Mucosa of descending colon (tissue), 3 donors: ENCODE measurements around the gene JHY. TPM values are rescaled to one million over a fixed set of nuclear protein-coding genes. Genes with fewer than 3 reads are reported as not detected.

Source experiments
- ATAC-seq: fragments of 200-7000 bp; cut with Tn5 transposase; one replicate; pipeline ENCODE4 v1.9.1; 2020; ENCODE audit warnings: mild to moderate bottlenecking, moderate library complexity
- DNase-seq, 3 donors: peaks; one replicate each; pipeline ENCODE4 v3.0.0-alpha.2; 2020
- H3K36me3 ChIP-seq: fragments of 200-600 bp; one replicate; pipeline ENCODE4 v1.8.0; 2021; ENCODE audit warnings: low read depth, mild to moderate bottlenecking
- H3K4me1 ChIP-seq: fragments of 200-600 bp; one replicate; pipeline ENCODE4 v1.8.0; 2021; ENCODE audit warnings: low read depth, mild to moderate bottlenecking
- H3K4me3 ChIP-seq: fragments of 200-600 bp; one replicate; pipeline ENCODE4 v1.8.0; 2021; ENCODE audit warnings: mild to moderate bottlenecking
- H3K9me3 ChIP-seq: fragments of 200-600 bp; one replicate; pipeline ENCODE4 v1.8.0; 2021; ENCODE audit warnings: mild to moderate bottlenecking
- intact Hi-C, 2 donors: fragments of 100-400 bp; cut with DNase I in 1 of 2; cut with micrococcal nuclease in 1 of 2; formaldehyde crosslinking; loops; one replicate each; pipeline versions ENCODE4 v1.11.0 to v1.11.1; 2022; cut with DNase I, micrococcal nuclease
- total RNA-seq, 3 donors: library from RNA; stranded (reverse); fragmentation: NEBNext Ultra II Directional in 2 of 3; extraction: Animal tissue kit (Norgen Biotek cat#: 25700) in 2 of 3; gene quantifications; one replicate each; pipeline versions ENCODE4 v1.2.1 to v1.2.4, GENCODE V29; 2021 to 2023
- TF ChIP-seq, protein P1 (sequence below): fragments of 200-600 bp; IDR thresholded peaks from one replicate; pipeline ENCODE4 v1.8.0; 2022; ENCODE audit warnings: antibody characterized with exemption, mild to moderate bottlenecking
- donor health status: DM: no; HTN: no; CAD: no; lungs with moderate emphysema.
- donor health status: DM: no; HTN: no; CAD: no.
- donor health status: DM: no; HTN: yes; CAD: no.

The JHY gene
- total RNA-seq, 3 donors from 2014 or later = 1.5 to 5.4 (median 2.4) TPM

DNA sequence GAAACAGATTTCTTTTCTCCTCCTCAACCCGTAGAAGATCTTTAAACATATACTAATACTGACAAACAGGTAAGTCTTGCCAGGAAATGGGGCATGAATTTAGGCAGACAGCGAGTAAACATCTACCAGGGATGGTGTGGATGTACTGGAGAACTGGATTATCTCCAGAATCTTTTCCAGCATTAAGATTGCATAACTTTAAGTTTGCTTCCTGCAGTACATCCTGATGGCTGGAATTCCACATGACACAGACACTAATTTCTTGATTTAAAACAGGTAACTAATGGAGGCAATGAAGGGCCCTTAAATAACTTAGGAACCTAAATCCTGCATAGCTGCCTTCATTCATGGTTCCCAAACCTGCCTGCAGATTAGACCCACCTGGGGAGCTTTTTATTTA lies 40.7 kb downstream of the JHY start:
- H3K4me1 ChIP-seq = no peaks in the 10 kb centered on the region
- H3K9me3 ChIP-seq = no peaks in the 10 kb centered on the region
- intact Hi-C loops = no loop called here
- ATAC-seq (no peak), DNase-seq (no peak)
- TF ChIP-seq, protein P1, sequence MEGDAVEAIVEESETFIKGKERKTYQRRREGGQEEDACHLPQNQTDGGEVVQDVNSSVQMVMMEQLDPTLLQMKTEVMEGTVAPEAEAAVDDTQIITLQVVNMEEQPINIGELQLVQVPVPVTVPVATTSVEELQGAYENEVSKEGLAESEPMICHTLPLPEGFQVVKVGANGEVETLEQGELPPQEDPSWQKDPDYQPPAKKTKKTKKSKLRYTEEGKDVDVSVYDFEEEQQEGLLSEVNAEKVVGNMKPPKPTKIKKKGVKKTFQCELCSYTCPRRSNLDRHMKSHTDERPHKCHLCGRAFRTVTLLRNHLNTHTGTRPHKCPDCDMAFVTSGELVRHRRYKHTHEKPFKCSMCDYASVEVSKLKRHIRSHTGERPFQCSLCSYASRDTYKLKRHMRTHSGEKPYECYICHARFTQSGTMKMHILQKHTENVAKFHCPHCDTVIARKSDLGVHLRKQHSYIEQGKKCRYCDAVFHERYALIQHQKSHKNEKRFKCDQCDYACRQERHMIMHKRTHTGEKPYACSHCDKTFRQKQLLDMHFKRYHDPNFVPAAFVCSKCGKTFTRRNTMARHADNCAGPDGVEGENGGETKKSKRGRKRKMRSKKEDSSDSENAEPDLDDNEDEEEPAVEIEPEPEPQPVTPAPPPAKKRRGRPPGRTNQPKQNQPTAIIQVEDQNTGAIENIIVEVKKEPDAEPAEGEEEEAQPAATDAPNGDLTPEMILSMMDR = no peak
- no peaks in the 10 kb centered on the region for H3K36me3 ChIP-seq
- H3K4me3 ChIP-seq = no peak overlapping the region

DNA sequence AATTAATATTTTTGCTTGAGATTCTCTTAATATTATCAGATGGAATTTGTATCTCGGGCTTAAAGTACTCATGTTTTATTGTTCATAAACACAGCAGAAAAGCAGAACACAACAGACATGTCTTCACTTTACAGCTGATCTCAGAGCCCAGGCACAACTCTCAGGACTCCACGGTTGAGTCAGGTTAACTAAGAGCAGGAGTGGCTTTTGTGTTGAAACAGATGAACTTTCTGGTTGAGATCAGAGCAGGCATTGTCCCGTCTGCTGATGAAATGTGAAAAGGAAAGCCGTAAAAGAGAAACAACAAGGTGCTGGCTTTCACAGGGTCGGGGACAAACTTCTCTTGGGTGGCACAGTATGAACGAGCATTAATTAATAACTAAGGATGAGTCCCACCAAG lies 49.0 kb downstream of the JHY start:
- no peaks in the 10 kb centered on the region for H3K36me3 ChIP-seq

DNA sequence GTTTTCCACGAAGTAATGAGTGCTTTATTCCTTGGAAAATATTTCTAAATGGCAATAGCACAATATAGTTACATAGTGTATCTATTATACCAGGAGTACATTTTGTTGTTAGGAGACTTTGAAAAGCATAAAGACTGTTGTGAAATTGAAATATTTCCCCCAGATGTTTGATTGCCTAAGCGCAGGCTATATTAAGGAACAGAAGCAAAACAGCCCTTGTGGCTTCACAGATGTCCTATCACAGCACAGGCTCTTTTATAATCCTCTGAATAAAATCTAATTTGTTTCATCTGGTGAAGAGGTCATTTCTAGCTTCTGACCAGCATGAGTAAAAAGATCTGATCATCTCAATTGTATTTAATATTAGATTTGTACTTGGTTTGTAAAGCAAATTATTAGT lies 50.9 kb downstream of the JHY start:
- ATAC-seq (no peak), DNase-seq (no peak)
- Histone ChIP-seq H3K4me1 (no peaks in the 10 kb centered on the region), H3K4me3 (no peak overlapping the region), H3K9me3 (no peaks in the 10 kb centered on the region), H3K36me3 (no peaks in the 10 kb centered on the region)
- intact Hi-C loops = no loop called here
- TF ChIP-seq, protein P1 = no peak

More for the DNA sequence above, 49.0 kb downstream of the JHY start:
- no peak overlapping the region for H3K4me3 ChIP-seq
- ATAC-seq = no peak
- TF ChIP-seq, protein P1 = no peak
- intact Hi-C loops = no loop called here
- no peaks in the 10 kb centered on the region for H3K4me1 ChIP-seq
- H3K9me3 ChIP-seq = no peaks in the 10 kb centered on the region
- DNase-seq = no peak

DNA sequence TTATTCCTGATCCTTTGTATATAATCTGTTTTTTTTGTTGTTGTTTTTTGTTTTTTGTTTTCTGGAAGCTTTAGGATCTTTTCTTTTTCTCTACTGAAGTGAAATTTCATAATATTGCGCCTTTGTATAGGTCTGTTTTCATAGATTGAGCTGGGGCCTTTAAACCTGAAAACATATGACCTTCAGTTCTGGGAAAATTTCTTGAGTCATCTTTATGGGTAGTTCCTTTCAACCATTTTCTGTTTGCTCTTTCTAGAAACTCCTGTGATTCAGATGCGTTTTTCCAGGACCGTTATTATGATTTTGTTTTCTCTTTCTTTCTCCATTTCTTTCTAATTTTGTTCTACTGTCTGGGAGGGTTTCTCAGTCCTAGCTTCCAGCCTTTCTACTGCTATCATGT lies 55.4 kb downstream of the JHY start:
- TF ChIP-seq, protein P1 = no peak
- ATAC-seq (no peak), DNase-seq (no peak)
- Histone ChIP-seq H3K4me3 (no peak overlapping the region), H3K36me3 (no peaks in the 10 kb centered on the region), H3K4me1 (no peaks in the 10 kb centered on the region), H3K9me3 (no peaks in the 10 kb centered on the region)
- intact Hi-C loops = no loop called here

DNA sequence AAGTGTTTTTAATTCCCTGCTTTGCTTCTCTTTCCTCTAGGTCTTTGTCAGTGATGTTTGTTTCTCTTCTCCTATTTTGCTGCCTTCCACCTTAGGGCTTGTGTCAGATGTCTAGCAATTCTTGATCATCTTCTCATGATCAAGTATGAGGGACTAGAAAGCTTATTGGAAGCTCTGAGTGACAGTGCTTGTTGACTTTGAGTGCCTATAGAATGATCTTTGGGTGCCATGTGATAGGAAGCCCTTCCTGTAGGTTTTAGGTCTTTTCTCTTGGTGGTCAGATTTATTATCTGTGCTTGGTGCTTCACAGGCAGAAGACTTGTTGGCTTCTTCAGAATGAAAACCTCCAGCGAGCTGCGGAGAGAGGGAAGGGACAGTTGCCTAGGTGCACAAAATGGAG lies 56.0 kb downstream of the JHY start:
- no peak for ATAC-seq
- TF ChIP-seq, protein P1 = no peak

DNA sequence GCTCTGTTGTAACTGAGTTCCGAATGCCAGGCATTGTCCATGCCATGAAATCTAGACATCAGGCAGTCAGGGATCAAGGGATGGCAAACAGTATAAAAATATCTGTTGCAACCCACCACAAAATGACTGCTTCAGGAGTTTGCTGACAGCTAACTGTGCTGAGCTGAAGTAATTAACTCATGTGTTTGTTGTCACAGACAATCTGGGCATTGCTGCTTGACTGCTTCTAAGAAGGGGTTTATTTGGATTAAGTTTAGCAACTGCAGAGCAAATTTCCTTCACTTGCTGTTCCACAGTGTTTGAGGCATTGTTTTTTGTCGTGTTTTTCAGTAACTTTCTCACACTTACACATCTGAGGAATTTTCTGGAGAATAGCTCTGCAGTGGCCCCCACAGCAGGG lies 68.7 kb downstream of the JHY start:
- Histone ChIP-seq H3K36me3 (no peaks in the 10 kb centered on the region), H3K4me3 (no peak overlapping the region), H3K4me1 (no peaks in the 10 kb centered on the region), H3K9me3 (no peaks in the 10 kb centered on the region)
- ATAC-seq (no peak), DNase-seq (no peak)
- TF ChIP-seq, protein P1 = no peak
- intact Hi-C loops = no loop called here

More for the DNA sequence above, 56.0 kb downstream of the JHY start:
- H3K9me3 ChIP-seq = no peaks in the 10 kb centered on the region
- H3K4me1 ChIP-seq = no peaks in the 10 kb centered on the region
- no peak for DNase-seq
- intact Hi-C loops = no loop called here
- no peaks in the 10 kb centered on the region for H3K36me3 ChIP-seq
- no peak overlapping the region for H3K4me3 ChIP-seq
